Renal pelvis (tissue), 4 donors: ENCODE results near the gene PRKCH. TPM values are rescaled to one million over a fixed set of nuclear protein-coding genes. Genes with fewer than 3 reads are reported as not detected.
"Not testable (repeated sequence)": the region's sequence is repeated elsewhere in the genome, so short reads cannot be mapped to it uniquely, and the experiment has no call there.

ENCODE experiments used
- DNase-seq: peaks from one replicate; pipeline ENCODE4 v3.0.0-alpha.2; 2013
- polyA plus RNA-seq, 3 donors: library from polyadenylated mRNA; unstranded; fragments of 120-200 nt; gene quantifications; one replicate each; pipeline ENCODE4 v1.2.1, GENCODE V29; 2013; ENCODE audit not compliant: insufficient read length in 3 of 3

Gene PRKCH
- polyA plus RNA-seq, 3 donors: 15.5 to 22.6 (median 15.8) TPM

DNA sequence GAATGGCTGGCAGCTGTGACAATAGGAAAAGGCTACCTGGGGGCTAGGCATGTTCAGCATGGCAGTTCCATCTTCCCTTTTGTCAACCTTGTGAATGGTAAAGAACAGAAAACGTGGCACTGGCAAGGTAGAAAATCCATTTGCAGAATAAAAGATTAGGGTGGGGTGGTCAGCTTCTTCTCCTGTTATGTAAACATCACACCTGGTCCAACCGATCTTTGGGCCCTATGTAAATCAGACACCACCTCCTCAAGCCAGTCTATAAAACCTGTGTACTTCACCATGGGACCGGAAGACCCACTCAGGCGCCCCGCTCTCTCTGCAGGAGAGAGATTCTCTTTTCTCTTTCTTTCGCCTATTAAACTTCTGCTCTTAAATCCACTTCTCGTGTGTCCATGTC lies 20.6 kb upstream of the PRKCH start:
- DNase-seq: no peak

DNA sequence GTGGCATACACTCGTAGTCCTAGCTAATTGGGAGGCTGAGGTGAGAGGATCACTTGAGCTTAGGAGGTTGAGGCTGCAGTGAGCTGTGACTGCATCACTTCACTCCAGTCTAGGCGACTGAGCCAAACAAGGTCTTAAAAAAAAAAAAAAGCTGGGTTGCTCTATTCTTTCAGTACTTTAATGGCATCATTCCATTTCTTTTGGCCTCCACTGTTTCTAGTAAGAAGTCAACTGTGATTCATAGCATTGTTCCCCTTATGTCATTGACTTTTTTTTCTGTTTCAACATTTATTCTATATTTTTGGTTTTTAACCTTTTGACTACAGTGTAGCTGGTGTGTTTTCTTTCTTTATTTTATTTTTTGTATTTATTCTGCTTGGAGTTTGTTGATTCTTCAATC lies 16.7 kb upstream of the PRKCH start:
- no peak for DNase-seq

DNA sequence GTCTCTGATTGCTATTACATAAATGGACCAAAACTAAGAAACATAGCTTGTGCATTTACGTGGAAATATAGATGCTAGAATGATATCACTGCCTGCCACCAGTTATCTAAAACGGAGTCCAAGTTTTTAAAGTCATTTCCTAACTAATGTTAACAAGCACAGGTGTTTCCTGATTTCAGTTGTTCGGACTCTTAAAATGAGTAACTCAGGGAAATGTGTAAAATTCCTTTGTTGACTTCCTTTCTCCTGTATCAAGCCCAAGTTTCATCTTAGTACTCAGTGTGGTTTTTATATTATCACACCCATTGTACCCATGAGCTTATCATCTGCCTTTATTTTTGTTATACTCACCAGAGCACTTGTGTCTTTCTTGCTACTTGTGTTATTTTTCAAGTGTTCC lies 13.2 kb upstream of the PRKCH start:
- no peak for DNase-seq

DNA sequence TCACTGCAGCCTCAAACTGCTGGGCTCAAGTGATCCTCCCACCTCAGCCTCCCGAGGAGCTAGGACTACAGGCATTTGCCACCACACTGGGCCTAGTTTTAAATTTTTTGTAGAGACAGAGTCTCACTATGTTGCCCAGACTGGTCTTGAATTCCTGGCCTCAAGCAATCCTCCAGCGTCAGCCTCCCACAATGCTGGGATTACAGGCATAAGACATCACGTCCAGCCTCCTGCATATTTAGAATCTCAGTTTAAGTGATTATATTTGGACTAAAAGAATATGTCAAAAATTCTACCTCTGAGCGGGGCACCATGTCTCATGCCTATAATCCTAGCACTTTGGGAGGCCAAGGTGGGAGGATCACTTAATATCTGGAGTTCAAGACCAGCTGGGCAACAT lies 12.7 kb upstream of the PRKCH start:
- not testable (repeated sequence) for DNase-seq

DNA sequence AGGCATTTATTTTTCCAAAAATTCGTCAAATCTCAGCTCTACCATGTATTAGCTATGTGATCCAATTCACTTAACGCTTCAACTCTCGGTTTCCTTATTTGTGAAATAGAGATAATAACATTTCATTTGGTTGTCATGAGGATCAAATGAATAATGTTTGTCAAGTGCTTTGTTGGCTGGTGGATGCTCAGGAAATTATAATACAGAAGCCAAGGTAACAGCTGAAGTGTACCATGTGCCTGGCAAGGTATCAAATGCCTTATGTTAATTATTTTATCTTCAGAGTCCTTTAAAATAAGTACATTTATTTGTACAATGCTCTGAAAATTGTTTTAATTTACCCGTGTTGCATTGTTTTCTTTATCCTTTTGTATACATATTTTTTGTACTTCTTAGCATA lies 6.1 kb upstream of the PRKCH start:
- no peak for DNase-seq

DNA sequence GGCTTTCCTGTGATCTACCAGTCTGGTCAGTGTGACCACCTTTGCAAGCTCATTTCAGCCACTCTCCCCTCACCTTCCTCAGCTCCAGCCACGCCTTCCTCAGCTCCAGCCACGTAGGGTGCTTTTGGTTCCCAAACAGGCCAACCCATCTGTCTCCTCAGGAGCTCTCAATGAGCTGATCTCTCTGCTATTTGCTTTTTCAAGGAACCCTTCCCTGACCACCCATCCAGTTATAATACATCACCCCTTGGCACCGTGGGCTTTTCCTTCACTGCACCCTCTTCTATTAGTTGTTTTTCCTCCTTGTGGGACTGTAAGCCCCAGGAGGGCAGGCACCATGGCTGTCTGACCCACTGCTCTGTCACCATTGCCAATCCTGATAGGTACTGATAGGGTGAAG lies 2.3 kb upstream of the PRKCH start:
- no peak for DNase-seq

DNA sequence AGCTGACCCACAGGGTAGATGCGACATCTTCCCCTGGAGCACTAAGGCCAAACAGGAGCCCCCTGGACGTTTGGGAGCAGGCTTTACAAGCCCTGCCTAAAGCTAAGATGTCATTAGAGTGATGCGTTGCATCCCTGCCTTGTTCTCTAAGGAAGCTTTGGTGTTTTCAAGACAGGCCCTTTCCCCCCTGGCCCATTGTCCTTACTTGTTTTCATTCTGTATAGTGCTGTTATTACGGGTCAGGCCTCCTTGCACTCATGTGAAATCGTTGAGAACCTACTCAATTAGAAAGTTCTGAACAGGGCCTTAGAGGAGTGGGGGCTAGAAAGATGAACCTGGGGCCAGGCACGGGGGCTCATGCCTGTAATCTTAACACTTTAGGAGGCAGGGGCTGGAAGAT lies 1.7 kb upstream of the PRKCH start:
- DNase-seq: no peak

DNA sequence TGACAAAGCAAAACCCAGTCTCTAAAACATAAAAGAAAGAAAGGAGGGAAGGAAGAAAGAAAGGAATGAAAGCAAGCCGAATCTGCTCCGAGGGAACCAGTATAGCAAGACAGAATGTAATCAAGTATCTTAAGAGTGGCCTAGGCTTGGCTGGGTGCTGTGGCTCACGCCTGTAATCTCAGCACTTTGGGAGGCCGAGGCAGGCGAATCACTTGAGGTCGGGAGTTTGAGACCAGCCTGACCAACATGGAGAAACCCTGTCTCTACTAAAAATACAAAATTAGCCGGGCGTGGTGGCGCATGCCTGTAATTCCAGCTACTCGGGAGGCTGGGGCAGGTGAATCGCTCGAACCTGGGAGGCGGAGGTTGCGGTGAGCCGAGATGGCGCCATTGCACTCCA lies 1.2 kb upstream of the PRKCH start:
- DNase-seq: not testable (repeated sequence)

DNA sequence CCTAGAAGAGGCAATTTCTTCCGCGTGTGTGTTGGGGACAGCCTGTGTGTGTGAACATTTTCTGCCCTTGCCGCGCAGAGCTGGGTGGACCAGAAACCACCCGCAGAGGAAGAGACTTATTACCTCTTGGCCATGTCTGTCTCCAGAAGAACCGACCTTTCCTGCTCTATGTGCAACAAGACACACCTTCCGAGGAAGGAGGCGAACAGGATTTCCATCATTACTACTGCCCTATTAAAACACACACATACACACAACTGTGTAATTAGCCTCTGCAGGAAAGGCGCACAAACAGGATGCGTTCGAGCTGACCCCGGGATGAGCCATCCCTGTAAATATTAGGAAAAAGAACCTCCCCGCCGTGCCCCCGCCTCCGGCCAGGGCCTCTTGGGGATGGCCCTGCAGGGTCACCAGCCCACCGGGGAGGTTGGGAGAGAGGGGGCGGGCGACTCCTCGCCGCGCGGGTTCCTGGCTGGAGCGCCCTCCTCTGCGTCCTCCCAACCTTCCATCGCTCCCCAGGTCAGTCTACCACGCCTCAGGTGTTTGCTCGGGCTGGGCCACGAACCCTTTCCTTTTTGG lies 484 bp upstream of the PRKCH start:
- no peak for DNase-seq

DNA sequence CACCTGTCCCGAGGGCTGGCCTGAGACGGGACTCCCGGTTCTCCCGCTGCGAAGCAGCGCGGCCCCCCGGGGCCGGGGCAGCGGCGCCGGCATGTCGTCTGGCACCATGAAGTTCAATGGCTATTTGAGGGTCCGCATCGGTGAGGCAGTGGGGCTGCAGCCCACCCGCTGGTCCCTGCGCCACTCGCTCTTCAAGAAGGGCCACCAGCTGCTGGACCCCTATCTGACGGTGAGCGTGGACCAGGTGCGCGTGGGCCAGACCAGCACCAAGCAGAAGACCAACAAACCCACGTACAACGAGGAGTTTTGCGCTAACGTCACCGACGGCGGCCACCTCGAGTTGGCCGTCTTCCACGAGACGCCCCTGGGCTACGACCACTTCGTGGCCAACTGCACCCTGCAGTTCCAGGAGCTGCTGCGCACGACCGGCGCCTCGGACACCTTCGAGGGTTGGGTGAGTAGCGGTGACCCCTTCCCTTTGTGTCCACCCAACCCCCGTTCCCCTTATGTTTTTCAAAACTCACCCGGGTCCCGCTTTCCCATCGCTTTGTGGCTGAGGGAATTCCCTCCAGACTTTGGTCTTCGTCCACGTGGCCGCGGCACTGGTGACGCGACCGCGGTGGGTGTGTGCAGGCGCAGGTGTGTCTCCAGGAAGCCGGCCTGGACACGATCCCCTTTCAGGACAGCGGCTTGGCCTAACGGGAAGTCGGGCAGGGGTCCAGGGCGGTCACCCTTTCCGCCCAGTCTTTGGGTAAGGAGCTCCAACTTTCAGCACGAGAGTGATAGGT lies 826 bp downstream of the PRKCH start:
- DNase-seq: no peak

DNA sequence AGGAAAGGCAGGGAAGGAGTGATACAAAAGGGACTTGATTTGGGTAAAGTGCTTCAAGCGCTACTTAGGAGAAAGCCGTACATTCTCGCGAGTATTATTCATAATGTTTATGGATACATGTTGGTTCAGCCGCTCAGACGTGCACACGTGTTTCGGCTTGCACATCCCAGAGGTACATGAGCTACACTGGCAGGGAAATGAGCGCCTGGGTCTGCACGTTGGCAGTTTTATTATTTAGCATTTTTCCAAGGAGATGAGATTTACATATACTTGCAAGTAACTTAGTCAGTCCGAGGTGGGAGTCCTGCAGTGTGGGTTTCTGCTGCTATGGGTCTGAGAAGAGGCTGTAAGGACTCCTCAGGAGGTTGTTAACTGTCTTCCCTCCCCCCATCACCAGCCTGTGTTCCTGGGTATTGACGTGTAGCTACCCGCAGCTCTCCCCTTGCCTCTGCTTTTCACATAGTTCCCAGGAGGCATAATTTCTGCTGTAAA lies 1.5 kb downstream of the PRKCH start:
- DNase-seq: no peak

DNA sequence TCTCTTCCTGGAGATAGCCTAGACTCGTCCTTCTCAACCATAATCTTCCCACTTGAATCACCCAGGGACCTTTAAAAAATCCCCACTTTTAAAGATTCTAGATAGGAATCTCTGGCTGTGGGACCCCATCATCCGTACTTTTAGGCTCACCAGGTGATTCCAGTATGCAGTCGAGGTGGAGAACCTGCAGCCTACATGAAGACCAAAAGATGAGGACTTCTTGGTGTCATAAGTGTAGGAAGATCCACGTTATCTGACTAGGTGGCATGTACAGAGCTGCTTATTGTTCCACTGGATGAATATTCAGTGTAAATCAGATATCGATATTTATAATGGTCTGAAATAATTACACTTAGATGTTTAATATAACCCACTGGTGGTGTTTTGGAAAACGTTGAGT lies 2.6 kb downstream of the PRKCH start:
- DNase-seq: no peak

DNA sequence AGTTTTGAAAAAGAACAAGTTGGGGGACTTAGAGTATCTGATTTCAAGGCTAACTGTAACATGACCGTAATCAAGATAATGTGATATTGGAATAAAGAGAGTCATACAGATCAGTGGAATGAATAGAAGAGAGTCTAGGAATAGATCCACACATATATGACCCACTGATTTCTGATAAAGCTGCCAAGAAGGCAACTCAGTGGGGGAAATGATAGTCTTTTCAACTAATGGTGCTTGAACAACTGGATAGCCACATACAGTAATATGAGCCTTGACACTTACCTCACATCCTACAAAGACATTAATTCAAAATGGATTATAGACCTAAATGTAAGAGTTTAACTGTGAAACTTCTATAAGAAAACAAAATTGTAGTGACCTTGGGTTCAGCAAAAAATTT lies 3.8 kb downstream of the PRKCH start:
- DNase-seq: no peak

DNA sequence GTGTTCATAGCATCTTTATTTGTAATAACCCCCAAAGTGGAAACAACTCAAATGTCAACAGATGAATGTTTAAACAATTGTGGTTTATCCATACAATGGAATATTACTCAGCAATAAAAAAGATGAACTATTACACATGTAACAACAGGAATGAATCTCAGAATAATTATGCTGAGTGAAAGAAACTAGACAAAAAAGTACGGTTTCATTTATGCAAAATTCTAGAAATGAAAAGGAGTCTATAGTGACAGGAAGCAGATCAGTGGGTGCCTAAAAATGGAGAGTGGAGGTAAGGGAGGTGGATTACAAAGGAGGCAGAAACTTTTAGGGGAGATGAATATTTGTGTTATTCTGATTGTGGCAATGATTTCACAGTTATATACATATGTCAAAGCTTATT lies 4.8 kb downstream of the PRKCH start:
- no peak for DNase-seq

DNA sequence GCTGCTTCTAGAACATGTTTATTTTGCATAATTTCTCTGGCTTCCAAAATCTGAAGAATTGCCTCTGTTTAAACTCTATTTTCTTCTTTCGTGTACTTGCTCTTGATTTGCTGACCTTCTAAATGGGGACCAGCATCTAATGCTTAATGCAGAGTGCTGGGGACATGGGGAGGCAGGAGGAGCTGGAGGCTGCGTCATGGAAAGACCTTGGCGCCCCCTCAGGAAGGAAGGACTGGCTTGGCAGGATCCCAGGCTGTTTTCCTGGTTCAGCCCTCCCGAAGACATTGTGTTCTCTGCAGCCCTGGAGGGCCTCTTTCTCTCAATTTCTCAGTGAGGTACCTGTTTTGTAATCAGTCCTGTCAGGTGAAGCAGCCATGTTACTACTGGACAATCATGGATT lies 5.5 kb downstream of the PRKCH start:
- DNase-seq: no peak

DNA sequence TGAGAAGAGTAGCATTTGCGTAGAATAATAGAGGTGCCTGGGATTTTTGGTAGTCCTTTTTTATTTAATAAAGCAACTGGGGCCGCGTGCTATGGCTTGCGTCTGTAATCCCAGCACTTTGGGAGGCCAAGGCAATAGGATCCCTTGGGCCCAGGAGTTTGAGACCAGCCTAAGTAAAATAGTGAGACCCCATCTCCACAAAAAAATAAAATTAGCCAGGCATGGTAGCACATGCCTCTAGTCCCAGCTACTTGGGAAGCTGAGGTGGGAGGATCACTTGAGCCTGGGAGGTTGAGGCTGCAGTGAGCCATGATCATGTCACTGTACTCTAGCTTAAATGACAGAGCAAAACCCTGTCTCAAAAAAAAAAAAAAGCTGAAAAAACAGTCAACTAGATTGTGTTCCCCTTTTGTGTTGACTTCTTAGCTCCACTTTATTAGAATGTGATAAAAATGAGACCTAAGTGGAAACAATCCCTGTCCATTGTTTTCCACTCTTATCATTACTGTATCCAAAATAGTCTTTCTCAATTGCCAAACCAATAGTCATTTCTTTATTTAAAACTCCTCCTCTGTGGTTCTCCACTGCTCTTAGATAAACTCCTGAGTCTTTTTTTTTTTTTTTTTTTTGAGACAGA lies 7.4 kb downstream of the PRKCH start:
- DNase-seq: no peak

DNA sequence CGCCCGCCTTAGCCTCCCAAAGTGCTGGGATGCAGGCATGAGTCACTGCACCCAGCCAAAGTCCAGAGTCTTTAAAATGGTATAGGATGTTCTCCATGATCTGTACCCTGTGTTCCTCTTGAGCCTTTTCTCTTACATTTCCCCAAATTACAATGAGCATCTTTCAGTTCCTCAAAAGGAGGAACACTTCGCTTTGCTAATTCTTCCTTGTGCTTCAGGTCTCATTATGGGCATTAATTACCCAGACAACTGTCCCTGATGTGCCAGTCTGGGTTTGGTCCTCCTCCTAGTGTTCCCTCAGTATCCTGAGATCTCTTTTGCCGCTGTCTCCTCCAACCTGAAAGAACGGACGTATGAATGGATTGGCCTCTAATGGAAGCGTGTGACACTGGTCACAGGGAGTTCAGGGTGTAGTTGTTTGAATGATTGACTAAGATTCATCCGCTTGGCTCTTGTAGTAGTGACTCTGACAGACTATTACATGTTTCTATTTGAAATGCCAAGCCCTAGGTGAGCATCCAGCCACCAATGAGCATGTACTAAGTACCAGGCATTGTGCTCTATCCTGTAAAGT lies 8.2 kb downstream of the PRKCH start:
- DNase-seq: no peak

DNA sequence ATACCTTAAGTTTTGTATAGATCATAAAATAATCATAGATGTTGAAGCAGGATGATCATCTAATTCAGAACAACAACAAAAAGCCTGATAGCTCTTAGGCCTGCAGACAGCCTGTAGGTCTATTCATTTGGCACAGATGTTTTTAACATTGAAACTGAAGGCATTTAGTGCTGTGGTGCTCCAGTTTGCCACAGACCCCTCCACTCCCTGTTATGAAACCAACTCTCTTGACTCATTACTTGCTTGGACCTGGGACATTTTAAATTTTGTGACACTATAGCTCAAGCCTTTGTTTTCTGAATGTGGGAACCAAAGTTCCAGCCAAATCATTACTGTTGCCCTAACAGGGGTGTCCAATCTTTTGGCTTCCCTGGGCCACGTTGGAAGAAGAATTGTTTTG lies 9.1 kb downstream of the PRKCH start:
- DNase-seq: no peak

DNA sequence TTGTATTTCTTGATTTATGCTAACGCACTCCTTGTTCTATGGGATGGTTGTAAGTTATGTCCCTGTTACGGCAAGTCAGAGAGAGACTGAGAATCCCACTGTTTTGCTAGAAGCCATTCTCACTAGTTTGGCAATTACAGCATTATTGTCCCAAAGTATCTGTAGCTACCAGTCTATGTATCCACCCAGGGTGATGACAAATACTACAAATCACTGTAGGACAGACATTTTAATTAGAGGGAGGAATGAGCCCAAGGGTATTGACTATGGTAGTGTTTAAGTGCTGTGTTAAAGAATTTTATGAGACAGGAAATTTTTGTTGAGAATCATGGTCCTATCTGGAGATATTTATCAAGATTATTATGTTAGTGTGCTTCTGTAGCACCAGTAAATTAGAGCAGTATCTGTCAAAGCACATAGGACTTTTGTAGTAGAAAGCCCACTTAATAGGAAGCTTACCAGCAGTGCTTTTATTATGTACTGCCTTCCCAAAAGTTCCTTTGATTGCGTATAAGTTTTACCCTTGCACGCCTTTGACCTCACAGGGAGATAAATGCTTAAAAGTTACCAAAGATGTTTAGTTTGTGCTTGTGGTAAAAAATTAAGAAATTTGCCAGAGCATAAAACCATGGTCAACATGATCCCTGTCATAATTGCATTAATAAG lies 10.7 kb downstream of the PRKCH start:
- no peak for DNase-seq

DNA sequence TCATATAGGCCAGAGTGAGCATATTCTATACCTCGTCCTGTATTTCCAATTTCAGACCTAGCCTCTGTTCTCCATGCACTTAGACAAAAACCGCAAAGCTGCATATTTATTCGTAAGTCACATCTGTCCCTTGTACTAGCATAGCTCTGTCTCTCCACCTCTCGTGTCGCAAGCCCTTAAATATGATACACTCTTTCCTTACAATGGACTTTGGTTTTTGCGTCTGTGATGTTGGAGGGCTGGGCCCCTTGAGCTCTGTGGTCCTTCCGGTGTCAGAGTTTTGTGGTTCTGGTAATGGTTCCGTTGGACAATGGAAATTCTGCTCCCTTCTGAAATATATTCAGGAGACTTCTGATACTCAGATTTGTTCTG lies 11.3 kb downstream of the PRKCH start:
- no peak for DNase-seq

DNA sequence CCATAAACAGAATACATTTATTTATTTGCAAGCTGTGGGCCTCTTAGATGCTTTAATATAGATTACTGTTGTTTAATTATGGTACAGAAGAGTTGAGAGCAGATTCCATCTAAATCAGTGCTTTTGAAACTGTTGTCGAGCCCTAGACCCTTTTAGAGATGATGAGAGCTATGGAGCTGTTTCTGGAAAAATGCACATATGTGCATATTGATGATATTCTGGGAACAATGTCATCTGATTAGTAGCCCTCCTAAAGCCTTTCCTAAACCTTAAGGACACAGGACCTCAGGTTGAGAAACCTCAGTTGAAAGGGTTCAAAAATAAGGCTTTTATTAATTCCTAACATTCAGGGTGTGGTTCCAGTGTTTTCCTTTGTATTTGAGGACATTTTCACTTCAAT lies 11.7 kb downstream of the PRKCH start:
- no peak for DNase-seq

DNA sequence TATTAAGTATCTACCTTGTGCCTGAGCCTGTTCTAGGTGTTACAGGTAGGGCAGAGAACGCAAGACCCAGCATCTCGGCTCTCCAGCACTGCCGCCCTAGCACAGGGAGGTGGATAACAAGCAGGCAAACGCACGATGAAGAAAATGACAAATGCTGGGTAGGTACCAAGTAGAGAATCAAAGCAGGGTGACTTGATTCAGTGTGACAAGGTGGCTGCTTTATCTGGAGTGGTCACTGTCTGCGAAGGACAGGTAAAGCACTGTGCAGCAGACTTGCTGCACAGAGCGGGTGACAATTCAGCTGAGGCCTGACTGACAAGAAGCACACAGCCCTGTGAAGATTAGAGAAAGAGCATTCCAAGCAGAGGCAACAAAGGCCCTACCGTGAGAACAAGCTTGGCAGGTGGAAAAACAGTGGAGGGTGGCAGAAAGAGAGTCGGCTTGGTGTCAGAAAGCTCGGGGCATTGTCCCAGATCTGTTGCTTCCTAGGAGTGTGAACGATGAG lies 12.9 kb downstream of the PRKCH start:
- no peak for DNase-seq
